Esophagus muscularis mucosa (tissue), 4 donors: Measurements from ENCODE around the gene CHRNA9. TPM values are rescaled to one million over a fixed set of nuclear protein-coding genes. Genes with fewer than 3 reads are reported as not detected.
"Not testable (repeated sequence)": the region's sequence is repeated elsewhere in the genome, so short reads cannot be mapped to it uniquely, and the experiment has no call there.

ENCODE experiments used
- DNase-seq: peaks from one replicate; pipeline ENCODE4 v3.0.0-alpha.2; 2017; ENCODE audit errors: extremely low spot score
- H3K27ac ChIP-seq, 4 donors: fragments of 200-600 bp; sonication (generic); replicated peaks in 1 of 4; 1 replicate in 3 of 4; 2 replicates in 1 of 4; pipeline ENCODE4 v1.5.1; 2016 to 2019; ENCODE audit warnings: mild to moderate bottlenecking in 1 of 4
- H3K27me3 ChIP-seq, 4 donors: fragments of 200-600 bp; sonication (generic); one replicate each; pipeline versions ENCODE4 v1.5.1 to v1.6.0; 2016 to 2019
- H3K36me3 ChIP-seq, 4 donors: fragments of 200-600 bp; sonication (generic); one replicate each; pipeline ENCODE4 v1.5.1; 2016 to 2019
- H3K4me1 ChIP-seq, 4 donors: fragments of 200-600 bp; sonication (generic); one replicate each; pipeline ENCODE4 v1.5.1; 2016 to 2019
- H3K4me3 ChIP-seq, 4 donors: fragments of 200-600 bp; sonication (generic); 1 replicate in 2 of 4; 2 replicates in 2 of 4; pipeline ENCODE4 v1.5.1; 2016 to 2019; ENCODE audit warnings: mild to moderate bottlenecking in 4 of 4, moderate library complexity in 1 of 4
- H3K9me3 ChIP-seq, 4 donors: fragments of 200-600 bp; sonication (generic); 1 replicate in 3 of 4; 2 replicates in 1 of 4; pipeline ENCODE4 v1.5.1; 2016 to 2019
- EP300 ChIP-seq: sonication (generic); formaldehyde crosslinking; IDR thresholded peaks from one replicate; pipeline ENCODE4 v1.6.1; 2017; ENCODE audit warnings: antibody characterized with exemption
- POLR2A ChIP-seq: fragments of 450-650 bp; IDR thresholded peaks from one replicate; pipeline ENCODE4 v1.6.1; 2017; ENCODE audit warnings: antibody characterized with exemption, moderate library complexity, mild to moderate bottlenecking, low read depth
- POLR2AphosphoS5 ChIP-seq, 2 donors: sonication (generic); formaldehyde crosslinking; IDR thresholded peaks; one replicate each; pipeline ENCODE4 v1.6.1; 2017; ENCODE audit warnings: antibody characterized with exemption in 2 of 2
- WGBS: methylation state at CpG from one replicate; pipeline ENCODE4 v1.1.5; 2018; 5-methylcytosine and 5-hydroxymethylcytosine counted together
- intact Hi-C: fragments of 100-400 bp; cut with DNase I; formaldehyde crosslinking; loops from one replicate; pipeline ENCODE4 v1.15.1; 2023
- total RNA-seq, 4 donors: library from RNA; depleted of rRNA; stranded (reverse); fragments of >200 nt; gene quantifications; one replicate each; pipeline versions ENCODE4 v1.1.0 to v1.2.1, GENCODE V29; 2016
- TF ChIP-seq, protein P1 (sequence below), 3 experiments: fragments of 200-600 bp in 2 of 3; fragments of 450-650 bp in 1 of 3; sonication (generic) in 2 of 3; IDR thresholded peaks; one replicate each; pipeline ENCODE4 v1.5.1; 2017 to 2019; ENCODE audit warnings: antibody characterized with exemption in 3 of 3, mild to moderate bottlenecking in 2 of 3, moderate library complexity in 1 of 3

Gene CHRNA9
- total RNA-seq, 4 donors from 2014 or later = 0.11 TPM; not detected in 3

GRCh38 chr4:40292313-40292759 lies 42.8 kb upstream of the CHRNA9 start:
- H3K4me3 ChIP-seq = no peak overlapping the region
- H3K4me1 ChIP-seq = peaks cover 0 to 8% (median 0%) of the 10 kb centered on the region in 4 donors
- no peaks in the 10 kb centered on the region for H3K36me3 ChIP-seq
- no peak overlapping the region for H3K27ac ChIP-seq
- no peak for DNase-seq
- WGBS = 75% methylated on average over 2 of the region's 2 CpGs
- no peaks in the 10 kb centered on the region for H3K27me3 ChIP-seq
- no peaks in the 10 kb centered on the region for H3K9me3 ChIP-seq
- TF ChIP-seq POLR2AphosphoS5 (IDR thresholded peaks at IDR 0.05) = no peak
- TF ChIP-seq, protein P1, sequence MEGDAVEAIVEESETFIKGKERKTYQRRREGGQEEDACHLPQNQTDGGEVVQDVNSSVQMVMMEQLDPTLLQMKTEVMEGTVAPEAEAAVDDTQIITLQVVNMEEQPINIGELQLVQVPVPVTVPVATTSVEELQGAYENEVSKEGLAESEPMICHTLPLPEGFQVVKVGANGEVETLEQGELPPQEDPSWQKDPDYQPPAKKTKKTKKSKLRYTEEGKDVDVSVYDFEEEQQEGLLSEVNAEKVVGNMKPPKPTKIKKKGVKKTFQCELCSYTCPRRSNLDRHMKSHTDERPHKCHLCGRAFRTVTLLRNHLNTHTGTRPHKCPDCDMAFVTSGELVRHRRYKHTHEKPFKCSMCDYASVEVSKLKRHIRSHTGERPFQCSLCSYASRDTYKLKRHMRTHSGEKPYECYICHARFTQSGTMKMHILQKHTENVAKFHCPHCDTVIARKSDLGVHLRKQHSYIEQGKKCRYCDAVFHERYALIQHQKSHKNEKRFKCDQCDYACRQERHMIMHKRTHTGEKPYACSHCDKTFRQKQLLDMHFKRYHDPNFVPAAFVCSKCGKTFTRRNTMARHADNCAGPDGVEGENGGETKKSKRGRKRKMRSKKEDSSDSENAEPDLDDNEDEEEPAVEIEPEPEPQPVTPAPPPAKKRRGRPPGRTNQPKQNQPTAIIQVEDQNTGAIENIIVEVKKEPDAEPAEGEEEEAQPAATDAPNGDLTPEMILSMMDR (IDR thresholded peaks at IDR 0.05) = no peak
- intact Hi-C loops = no loop called here

DNA sequence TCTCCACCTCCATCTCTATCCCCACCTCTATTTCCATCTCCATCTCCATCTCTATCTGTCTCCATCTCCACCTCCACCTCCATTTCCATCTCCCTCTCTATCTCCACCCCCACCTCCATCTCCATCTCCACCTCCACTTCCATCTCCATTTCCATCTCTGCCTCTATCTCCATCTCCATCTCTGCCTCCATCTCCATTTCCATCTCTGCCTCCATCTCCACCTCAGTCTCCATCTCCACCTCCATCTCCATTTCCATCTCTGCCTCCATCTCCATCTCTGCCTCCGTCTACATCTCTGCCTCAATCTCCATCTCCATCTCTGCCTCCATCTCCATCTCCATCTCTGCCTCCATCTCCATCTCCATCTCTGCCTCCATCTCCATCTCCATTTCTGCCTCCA lies 40.8 kb upstream of the CHRNA9 start:
- 79% methylated on average over 1 of the region's 1 CpG for WGBS
- no peak for DNase-seq
- Histone ChIP-seq H3K9me3 (no peaks in the 10 kb centered on the region), H3K4me3 (no peak overlapping the region), H3K27ac (no peak overlapping the region), H3K4me1 (peaks cover 0 to 3% (median 0%) of the 10 kb centered on the region in 4 donors), H3K27me3 (no peaks in the 10 kb centered on the region), H3K36me3 (no peaks in the 10 kb centered on the region)
- TF ChIP-seq EP300 (no peak), POLR2A (no peak), POLR2AphosphoS5 (IDR thresholded peaks at IDR 0.05) (no peak)
- TF ChIP-seq, protein P1 (IDR thresholded peaks at IDR 0.05) = no peak
- intact Hi-C loops = no loop called here

DNA sequence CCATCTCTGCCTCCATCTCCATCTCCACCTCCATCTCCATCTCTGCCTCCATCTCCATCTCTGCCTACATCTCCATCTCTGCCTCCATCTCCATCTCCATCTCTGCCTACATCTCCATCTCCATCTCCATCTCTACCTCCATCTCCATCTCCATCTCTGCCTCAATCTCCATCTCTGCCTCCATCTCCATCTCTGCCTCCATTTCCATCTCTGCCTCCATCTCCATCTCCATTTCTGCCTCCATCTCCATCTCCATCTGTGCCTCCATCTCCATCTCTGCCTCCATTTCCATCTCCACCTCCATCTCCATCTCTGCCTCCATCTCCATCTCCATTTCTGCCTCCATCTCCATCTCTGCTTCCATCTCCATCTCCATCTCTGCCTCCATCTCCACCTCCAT lies 40.1 kb upstream of the CHRNA9 start:
- H3K9me3 ChIP-seq, H3K36me3 ChIP-seq, intact Hi-C loops, H3K4me1 ChIP-seq, H3K27ac ChIP-seq, H3K27me3 ChIP-seq, DNase-seq, H3K4me3 ChIP-seq: not testable (repeated sequence)

- Histone ChIP-seq H3K4me1 (no peaks in the 10 kb centered on the region), H3K4me3 (no peak overlapping the region), H3K36me3 (no peaks in the 10 kb centered on the region), H3K9me3 (no peaks in the 10 kb centered on the region), H3K27ac (no peak overlapping the region), H3K27me3 (no peaks in the 10 kb centered on the region)
- DNase-seq = no peak
- intact Hi-C loops = no loop called here
- 89% methylated on average over 4 of the region's 4 CpGs for WGBS
- no peak for TF ChIP-seq EP300
- TF ChIP-seq, protein P1 (IDR thresholded peaks at IDR 0.05) = no peak
- no peak for TF ChIP-seq POLR2A
- TF ChIP-seq POLR2AphosphoS5 (IDR thresholded peaks at IDR 0.05) = no peak
These were observed 39.6 kb upstream of the CHRNA9 start for GRCh38 chr4:40295572-40295971.

GRCh38 chr4:40299126-40299525 lies 36.0 kb upstream of the CHRNA9 start:
- intact Hi-C loops = no loop called here
- H3K27me3 ChIP-seq = no peaks in the 10 kb centered on the region
- DNase-seq = no peak
- no peak for TF ChIP-seq EP300
- TF ChIP-seq POLR2A = no peak
- TF ChIP-seq, protein P1 (IDR thresholded peaks at IDR 0.05) = no peak
- TF ChIP-seq POLR2AphosphoS5 (IDR thresholded peaks at IDR 0.05) = no peak
- no peaks in the 10 kb centered on the region for H3K4me1 ChIP-seq
- no peak overlapping the region for H3K27ac ChIP-seq
- no peaks in the 10 kb centered on the region for H3K36me3 ChIP-seq
- H3K4me3 ChIP-seq = no peak overlapping the region
- H3K9me3 ChIP-seq = no peaks in the 10 kb centered on the region
- 95% methylated on average over 6 of the region's 6 CpGs for WGBS
